NCI-H187 (cell line): Measurements from ENCODE around the gene CFAP20DC.

ENCODE experiments used
- DNase-seq, 2 experiments: peaks; one replicate each; lab custom pipeline; 2025; lab: John Stamatoyannopoulos, UW

The CFAP20DC gene

DNA sequence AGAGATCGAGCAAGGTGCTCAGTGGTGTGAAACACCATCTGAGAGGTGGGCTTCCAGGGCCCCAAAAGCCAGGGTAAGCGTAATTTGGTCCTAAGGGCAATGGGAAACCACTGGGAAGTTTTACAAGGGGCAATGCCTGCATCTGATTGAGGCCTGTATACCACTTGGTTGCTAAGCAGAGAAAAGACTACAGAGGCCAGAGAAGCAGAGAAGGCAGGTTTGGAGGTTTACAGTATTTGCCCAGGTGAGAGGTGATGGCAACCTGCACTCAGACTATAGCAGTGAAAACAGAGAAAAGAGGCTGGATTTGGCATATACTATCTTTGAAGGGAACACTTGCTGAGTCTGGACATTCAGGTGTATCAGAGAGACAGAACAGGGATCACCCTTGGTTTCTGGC, 249.8 kb downstream of the CFAP20DC start:
- no peak for DNase-seq

GRCh38 chr3:58799271-58799670, 250.6 kb downstream of the CFAP20DC start:
- no peak for DNase-seq

GRCh38 chr3:58798312-58798711, 251.5 kb downstream of the CFAP20DC start:
- no peak for DNase-seq

GRCh38 chr3:58794750-58795149, 255.1 kb downstream of the CFAP20DC start:
- DNase-seq: no peak

- no peak for DNase-seq
These were observed 255.9 kb downstream of the CFAP20DC start for GRCh38 chr3:58793938-58794337.

DNA sequence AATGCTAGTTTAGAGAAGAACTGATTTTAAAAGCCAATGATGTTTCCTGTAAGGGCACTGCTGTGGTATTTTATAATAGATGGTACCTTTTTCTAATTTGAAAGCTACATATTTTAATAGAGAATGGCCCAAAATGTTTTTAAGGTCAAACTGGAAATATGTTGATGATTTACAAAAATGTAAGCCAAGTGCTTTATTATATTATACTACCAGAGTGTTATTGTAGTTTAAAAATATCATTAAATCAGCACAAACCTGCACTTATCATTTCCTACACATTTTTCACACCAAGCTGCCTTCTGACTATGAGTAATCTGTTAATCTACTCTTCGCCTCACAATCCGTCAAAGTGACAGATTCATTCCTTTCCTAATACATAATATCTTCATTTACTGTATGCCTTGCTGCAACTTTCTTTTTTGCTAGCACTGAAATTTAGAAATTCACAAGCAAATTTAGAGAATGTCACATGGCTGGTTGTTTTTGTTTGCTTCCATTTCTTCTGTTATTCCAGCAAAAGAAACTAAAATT, 256.8 kb downstream of the CFAP20DC start:
- DNase-seq: no peak

- no peak for DNase-seq
These were observed 260.4 kb downstream of the CFAP20DC start for GRCh38 chr3:58789385-58789784.

GRCh38 chr3:58784888-58785287, 264.9 kb downstream of the CFAP20DC start:
- no peak for DNase-seq

GRCh38 chr3:58784425-58784824, 265.4 kb downstream of the CFAP20DC start:
- DNase-seq: no peak

GRCh38 chr3:58783845-58784244, 266.0 kb downstream of the CFAP20DC start:
- no peak for DNase-seq

DNA sequence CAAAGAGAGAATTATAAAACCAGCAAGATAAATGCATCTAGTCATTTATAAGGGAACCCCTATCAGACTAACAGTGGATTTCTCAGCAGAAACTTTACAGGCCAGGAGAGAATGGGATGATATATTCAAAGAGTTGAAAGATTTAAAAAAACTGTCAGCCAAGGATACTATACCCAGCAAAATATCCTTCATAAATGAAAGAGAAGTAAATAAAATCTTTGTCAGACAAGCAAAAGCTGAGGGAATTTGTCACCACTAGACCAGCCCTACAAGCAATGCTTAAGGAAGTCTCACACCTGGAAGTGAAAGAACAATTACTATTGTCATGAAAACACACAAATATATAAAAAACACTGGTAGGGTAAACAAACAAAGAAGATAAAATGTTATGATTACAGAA, 269.9 kb downstream of the CFAP20DC start:
- no peak for DNase-seq

DNA sequence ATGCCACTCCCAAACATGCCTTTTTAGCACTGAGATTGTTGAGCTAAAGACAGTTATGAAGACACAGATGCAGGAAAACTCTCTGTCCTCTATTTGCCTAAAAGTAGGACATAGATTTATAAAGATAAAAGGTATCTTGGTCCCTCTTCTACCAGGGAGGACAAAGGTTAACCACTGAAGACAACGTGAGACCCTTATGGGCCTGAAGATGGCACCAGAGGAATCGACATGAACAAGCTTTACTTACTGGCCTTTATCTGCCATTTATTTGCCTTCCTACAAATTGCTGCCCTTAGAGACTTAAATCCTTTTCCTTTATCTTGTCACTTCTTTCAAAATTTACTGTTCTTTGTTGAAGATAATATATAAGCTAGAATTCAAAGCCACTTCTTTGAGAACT, 273.6 kb downstream of the CFAP20DC start:
- DNase-seq: no peak

- no peak for DNase-seq
These were observed 277.4 kb downstream of the CFAP20DC start for GRCh38 chr3:58772462-58772861.

- no peak for DNase-seq
These were observed 280.8 kb downstream of the CFAP20DC start for GRCh38 chr3:58769065-58769464.

DNA sequence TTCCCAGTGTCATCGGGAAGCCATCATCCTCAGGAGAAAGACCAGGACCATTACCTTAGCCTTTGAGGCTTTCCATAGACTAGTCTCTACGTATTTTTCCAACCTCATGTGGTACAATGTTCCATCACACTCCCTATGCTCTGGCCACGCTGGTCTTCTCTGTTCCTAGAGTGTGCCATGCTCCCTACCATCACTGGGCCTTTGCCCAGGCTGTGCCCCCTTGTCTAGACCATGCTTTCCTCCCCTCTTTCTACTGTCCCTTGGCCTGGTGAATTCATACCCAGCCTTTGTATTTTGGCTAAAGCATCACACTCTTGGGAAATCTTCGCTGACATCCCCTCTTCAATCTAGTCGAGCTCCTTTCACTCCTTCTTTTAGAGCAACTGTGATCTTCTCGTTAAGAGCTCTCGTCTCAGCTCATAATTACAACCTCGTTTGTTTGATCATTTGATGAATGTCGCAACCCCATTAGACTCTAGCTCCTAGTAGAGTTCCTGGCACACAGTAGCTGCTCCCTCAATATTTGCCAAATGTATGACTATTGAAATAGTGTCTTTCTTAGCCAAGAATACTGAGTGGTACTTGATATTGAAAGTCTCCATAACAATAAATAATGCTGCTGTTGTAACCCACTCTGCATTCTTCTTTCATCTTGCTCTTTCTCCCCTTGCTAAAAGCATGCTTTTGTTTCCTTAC, 283.1 kb downstream of the CFAP20DC start:
- no peak for DNase-seq

- no peak for DNase-seq
These were observed 294.7 kb downstream of the CFAP20DC start for GRCh38 chr3:58755150-58755549.

DNA sequence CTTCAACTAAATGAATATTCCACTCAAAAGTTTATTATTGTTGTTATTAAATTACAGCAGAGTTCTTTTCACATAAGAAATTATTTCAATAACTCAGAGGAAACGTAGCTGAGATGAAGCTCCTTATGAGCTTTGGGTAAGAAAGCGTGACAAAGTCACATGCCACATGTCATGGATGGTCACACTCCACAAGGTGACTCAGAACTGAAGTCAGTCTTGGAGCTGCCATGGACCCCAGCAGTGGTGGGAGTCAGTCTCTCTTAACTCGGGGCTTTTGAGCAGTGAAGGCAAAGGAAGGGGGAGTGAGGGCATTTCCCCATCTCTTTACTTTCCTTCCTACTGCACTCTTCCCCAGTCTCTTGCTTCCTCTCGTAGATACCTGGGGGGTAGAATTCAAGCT, 295.8 kb downstream of the CFAP20DC start:
- DNase-seq: no peak

DNA sequence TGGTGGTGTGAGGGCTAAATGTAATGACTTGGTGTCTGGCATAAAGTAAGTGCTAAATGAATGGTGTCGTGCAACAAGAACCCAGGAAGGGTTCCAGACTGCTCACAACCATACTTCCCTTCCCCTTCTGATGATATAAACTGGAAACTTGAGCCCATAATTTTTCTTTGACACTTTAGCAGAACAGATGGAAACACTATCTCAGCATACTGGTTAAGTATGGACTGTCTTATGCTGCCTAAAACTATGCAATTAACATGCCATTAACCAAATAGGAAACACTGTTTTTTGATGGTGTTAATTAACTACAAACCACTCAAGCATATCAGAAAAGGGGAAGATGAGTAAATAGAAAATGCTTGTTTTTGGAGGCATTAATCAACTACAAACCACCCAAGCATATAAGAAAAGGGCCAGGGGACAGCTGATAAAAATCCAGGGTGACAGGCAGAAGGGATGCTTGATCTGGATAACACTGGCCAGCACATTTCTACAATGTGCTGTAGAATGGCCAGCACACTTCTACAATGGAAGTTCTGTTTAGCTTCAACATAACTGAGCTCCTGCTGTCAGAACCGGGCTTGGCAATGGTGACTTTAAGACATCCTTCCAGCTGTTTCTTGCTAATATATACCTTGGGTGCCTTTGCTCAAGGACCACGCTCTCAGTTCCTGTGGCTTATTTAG, 297.8 kb downstream of the CFAP20DC start:
- no peak for DNase-seq

DNA sequence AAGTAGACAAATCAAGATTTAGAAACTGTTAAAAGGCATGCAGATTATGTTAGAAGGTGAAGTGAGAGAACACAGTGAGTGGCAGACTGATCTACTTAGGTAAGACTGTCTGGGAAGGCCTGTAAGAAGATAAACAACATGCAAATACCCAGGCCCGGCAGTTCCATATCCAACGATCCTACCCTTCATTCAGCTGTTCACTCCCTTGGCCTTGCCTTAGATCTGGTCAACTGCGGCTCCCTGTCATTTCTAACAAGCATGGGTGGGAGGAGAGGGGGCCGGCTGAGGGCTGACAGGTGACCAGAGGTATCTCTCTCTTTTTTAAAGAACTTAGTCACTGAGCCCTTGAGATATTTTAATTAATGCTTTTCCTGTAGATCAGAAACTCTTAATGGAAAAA, 298.6 kb downstream of the CFAP20DC start:
- no peak for DNase-seq

DNA sequence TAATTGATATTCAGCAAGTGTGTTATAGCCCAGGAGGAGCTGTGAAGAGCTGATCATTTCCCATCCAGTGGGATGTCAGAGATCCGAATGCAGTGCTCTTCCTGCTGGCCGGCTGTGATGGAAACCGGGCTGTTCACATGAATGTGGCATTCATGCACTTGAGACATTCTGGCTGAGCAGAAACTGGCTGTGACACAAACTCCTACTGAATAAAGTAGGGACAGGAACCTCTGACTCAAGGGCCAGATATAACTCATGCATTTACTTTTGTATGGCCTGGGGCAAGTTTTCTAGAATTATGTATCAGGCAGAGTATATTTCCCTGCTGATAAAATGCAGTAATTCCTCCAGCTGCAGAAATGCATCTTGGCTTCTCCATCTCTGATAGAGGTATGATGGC, 299.9 kb downstream of the CFAP20DC start:
- DNase-seq: no peak

DNA sequence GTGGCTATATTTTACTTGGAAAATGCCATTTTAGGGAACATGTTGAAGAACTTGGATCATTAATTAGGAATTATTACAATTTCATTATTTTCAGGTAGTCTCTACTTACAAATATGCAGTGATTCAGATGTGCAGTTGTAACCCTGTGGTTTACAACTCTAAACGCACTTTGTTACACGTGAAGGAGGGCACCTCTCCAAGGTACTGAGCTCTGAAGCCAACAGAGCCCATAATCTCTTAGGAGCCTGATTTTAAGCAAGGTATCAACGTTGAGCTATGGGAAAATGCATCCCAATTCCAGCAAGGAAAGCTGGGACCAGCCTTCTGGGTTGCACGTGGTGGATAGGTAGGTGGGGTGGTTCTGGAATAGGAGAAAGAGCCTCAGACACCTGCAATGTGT, 301.8 kb downstream of the CFAP20DC start:
- DNase-seq: no peak

DNA sequence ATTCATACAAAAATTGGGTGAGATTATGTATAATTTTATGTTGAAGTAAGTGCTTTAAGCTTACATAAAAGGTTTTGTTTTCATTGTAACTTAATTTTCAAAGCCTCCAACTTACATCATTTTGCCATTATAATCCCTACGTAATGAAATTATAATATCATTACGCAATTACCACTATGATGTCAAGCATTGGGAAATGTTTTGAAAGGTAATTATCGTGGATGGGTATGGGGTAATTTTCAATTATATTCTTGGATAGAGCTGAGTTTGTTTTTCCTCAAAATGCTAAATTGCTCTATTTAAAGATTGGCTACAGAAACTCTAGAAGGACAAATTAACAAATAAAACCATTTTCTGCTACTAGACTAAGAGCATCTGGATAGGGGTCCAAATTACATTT, 303.1 kb downstream of the CFAP20DC start:
- DNase-seq: no peak

DNA sequence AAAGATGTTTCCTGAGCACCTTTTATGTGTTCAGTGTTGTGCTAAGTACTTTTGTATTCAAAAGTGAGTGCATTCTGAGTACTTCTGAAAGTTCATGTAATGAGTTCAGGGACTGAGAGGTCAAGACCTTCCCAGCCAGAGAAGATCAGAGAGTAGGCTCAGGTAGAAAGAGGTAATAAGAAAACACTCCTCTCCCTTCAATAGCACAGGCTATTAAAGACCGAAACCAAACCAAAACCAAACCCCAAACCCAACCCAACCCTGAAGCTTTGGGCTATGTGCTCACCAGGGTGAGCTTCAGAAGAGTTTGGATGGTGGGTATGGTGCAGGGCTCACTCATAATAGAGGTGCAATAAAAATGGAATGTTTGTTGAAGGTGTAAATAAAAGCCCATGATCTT, 306.5 kb downstream of the CFAP20DC start:
- DNase-seq: no peak

GRCh38 chr3:58742239-58742638, 307.6 kb downstream of the CFAP20DC start:
- DNase-seq: no peak
